Measurements from ENCODE around the gene HSCB.

DNA sequence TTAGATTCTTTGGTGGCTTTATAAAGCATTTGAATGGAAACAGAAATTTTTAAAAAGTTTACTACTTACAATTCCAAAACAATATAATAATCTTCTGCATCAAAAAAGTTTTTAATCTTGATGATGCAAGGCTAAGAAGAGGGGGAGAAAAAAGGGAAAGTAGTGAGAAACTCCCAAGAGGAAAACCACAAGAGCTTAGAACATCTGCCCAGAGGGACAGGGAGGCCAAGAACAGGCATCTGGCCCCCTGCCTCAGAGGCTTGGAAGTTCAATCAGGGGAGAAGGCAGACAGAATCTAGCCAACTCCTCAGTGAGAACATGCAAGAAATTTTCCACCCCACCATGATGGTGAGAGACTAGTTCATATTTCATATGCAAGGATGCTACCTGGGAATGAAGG lies 38.4 kb upstream of the HSCB start:
- TF ChIP-seq EZH2 (IDR thresholded peaks at IDR 0.05; ENCODE audit: borderline replicate concordance, low read depth, low read length, poor library complexity, severe bottlenecking), result no peak
- TF ChIP-seq, protein P1, sequence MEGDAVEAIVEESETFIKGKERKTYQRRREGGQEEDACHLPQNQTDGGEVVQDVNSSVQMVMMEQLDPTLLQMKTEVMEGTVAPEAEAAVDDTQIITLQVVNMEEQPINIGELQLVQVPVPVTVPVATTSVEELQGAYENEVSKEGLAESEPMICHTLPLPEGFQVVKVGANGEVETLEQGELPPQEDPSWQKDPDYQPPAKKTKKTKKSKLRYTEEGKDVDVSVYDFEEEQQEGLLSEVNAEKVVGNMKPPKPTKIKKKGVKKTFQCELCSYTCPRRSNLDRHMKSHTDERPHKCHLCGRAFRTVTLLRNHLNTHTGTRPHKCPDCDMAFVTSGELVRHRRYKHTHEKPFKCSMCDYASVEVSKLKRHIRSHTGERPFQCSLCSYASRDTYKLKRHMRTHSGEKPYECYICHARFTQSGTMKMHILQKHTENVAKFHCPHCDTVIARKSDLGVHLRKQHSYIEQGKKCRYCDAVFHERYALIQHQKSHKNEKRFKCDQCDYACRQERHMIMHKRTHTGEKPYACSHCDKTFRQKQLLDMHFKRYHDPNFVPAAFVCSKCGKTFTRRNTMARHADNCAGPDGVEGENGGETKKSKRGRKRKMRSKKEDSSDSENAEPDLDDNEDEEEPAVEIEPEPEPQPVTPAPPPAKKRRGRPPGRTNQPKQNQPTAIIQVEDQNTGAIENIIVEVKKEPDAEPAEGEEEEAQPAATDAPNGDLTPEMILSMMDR (conservative IDR thresholded peaks at IDR 0.05; ENCODE audit: low read depth, low read length), result no peak
